Activated CD8-positive, alpha-beta memory T cell treated with anti-CD3 and anti-CD28 coated beads for 48 hours (primary cell): ENCODE results near the gene MGRN1.
"Not testable (repeated sequence)": the region's sequence is repeated elsewhere in the genome, so short reads cannot be mapped to it uniquely, and the experiment has no call there.

ENCODE experiments used
- DNase-seq, 3 experiments: peaks; one replicate each; pipeline ENCODE4 v3.0.0-alpha.2; 2020; ENCODE audit warnings: low read depth in 2 of 3, low spot score in 2 of 3

Gene MGRN1

DNA sequence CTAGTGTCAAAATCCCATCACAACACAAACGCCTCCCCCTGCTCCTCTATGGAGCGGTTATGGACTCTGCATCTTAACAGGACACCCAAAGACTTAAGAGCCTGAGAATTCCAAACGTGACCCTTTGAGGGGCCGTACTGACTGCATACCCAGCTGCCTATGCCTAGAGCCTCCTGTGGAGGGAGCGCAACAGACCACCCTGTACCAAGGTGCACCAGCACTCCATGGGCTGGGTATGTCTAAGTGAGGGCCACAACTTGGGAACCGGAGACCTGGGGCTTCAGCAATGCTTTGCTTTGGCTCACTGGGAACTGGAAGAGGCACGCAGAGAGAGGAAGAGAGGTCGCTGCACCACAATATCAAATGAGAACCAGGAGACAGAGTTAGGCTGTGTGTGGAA lies 104.0 kb downstream of the MGRN1 start:
- no peak for DNase-seq

DNA sequence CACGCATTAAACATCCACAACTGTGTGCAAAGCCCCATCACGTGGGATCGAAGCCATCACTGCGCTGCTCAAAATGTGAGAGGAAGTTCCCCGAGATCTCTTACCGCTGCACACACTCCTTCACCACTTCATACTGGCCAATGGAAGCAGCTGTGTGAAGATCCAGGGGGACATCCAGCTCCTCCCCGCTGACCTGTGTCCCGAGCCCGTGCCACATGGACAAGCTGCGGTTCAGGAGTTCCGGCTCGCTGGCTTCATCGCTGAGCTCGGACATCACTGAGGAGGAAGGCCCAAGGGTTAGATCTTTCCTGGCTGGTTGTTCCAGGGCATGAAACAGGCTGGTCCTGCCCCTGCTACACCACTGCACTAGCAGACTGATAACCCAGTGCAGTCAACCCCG lies 105.2 kb downstream of the MGRN1 start:
- DNase-seq: no peak

DNA sequence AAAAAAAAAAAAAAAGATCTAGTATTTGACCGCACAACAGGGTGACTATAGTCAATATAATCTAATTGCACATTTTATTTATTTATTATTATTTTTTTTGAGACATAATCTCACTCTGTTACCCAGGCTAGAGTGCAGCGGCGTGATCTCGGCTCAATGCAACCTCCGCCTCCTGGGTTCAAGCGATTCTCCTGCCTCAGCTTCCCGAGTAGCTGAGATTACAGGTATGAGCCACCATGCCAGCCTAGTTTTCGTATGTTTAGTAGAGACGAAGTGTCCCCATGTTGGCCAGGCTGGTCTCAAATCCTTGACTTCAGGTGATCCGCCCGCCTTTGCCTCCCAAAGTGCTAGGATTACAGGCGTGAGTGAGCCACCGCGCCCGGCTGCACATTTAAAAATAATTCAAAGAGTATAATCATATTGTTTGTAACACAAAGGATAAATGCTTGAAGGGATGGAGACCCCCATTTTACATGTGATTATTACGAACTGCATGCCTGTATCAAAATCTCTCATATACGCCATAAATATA lies 108.7 kb downstream of the MGRN1 start:
- no peak for DNase-seq

DNA sequence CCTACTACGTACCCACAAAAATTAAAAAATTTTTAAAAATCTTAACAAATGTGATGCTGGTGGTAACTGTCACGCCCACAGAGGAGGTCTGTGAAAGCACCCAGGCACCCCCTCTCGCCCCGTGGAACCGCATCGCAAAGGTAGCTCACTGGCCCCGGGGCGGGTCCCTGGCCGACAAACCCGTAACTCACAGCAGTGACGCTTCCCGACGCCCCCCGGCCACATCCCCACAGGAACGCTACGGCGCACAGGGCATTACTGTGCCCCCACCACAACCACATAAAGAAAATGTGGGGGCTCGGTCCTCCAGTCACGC lies 109.1 kb downstream of the MGRN1 start:
- no peak for DNase-seq

DNA sequence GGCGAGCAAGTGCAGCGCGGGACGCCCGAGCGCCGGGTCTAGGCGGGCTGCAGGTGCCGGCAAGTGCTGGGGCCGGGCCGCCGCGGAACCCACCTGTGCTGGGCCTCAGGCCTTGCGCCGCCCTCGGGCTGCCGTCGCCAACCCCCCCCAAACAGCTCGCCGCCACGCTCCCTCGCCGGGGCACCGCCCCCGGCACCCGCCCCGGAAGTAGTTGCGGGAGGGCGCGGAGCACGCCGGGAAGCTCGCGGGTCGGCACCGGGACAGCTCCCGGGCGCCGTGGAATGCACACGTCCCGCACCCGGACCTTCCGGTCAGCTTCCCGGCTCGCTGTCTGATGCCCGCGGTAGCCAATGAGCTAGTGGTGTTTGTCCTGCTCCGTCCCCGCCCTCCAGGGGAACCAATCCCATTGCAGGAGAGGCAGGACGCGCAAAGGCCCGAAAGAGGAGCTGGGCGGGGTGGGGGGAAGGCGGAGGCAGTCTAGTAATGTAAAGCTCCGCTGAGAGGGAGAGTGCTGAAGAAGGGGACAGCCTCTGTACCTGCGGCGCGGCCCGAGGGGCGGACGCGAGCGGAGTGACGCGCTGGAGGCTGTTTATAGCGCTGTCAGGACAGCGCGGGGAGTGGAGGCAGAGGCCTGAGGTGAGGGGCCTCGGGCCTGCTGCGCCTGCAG lies 109.6 kb downstream of the MGRN1 start, which contains the start of the genes ANKS3 and DNAAF8:
Gene ANKS3 (minus strand): TSS at position 209 of the 667 bp plus-strand sequence. CDS start 4,122 bp downstream, outside the sequence.
Gene DNAAF8 (plus strand): TSS at position 475 of the 667 bp plus-strand sequence. CDS start 1,978 bp downstream, outside the sequence.
- peak; percentile 46 to 69 (median 57) for DNase-seq

GRCh38 chr16:4734730-4735535 lies 110.3 kb downstream of the MGRN1 start:
- DNase-seq: peak; percentile 79 to 89 (median 80)

- DNase-seq: no peak
These were observed 111.9 kb downstream of the MGRN1 start for GRCh38 chr16:4736546-4736945.

DNA sequence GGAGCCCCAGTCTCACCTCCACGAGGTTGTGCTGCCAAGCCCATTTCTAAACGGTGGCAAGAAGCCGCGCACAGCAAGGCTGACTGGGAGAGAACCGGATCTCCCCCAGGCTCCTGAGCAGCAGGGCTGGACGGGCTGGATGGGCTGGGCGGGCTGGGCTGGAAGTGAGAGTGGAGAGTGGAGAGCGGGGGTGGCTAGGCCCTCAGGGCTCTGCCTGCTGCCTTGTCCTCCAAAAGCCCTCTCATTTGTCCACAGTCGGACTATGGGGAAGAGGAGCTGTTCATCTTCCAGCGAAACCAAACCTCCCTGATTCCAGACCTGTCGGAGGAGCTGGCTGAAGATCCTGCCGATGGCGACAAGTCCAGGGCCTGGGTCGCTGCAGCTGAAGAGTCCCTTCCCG lies 112.9 kb downstream of the MGRN1 start:
- no peak for DNase-seq

DNA sequence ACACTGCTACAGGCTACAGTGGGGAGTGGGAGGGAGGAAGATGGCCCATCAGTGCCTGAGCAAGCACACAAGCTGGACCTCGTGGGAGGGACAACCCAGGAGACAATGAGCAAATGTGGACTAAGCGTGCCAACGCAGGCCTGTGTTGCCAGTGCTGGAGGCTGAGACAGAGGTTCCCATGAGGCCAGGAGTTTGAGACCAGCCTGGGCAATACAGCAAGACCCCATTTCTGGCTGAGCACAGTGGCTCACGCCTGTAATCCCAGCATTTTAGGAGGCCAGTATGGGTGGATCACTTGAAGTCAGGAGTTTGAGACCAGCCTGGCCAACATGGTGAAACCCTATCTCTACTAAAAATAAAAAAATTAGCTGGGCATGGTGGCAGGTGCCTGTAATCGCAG lies 113.7 kb downstream of the MGRN1 start:
- not testable (repeated sequence) for DNase-seq
